Dermis blood vessel endothelial cell (primary cell): ENCODE results near the gene RASAL1. TPM values are rescaled to one million over a fixed set of nuclear protein-coding genes. Genes with fewer than 3 reads are reported as not detected.
A peak's percentile ranks its signal among the peaks of the same experiment; 100 is the strongest.

Experiments
- DNase-seq: peaks from one replicate; pipeline ENCODE4 v3.0.0; 2010
- total RNA-seq: library from RNA; depleted of rRNA; stranded (reverse); fragments of >200 nt; gene quantifications from 2 replicates; pipeline ENCODE4 v1.2.3, GENCODE V29; 2014

Gene RASAL1
- total RNA-seq, 1 donor from 2014 or later, result under 0.01 TPM

GRCh38 chr12:113093409-113094101 is 42.0 kb downstream of the RASAL1 start:
- no peak for DNase-seq

- peak; percentile 20 for DNase-seq
Observed at GRCh38 chr12:113092607-113093408, 42.8 kb downstream of the RASAL1 start.

GRCh38 chr12:113091506-113091905 is 44.1 kb downstream of the RASAL1 start:
- DNase-seq, result no peak

- DNase-seq, result no peak
Observed at GRCh38 chr12:113090740-113091139, 44.8 kb downstream of the RASAL1 start.

- DNase-seq, result no peak
Observed at GRCh38 chr12:113089839-113090238, 45.7 kb downstream of the RASAL1 start.

GRCh38 chr12:113088971-113089756 is 46.4 kb downstream of the RASAL1 start:
- DNase-seq, result no peak

- no peak for DNase-seq
Observed at GRCh38 chr12:113088037-113088436, 47.5 kb downstream of the RASAL1 start.

- DNase-seq, result no peak
Observed at GRCh38 chr12:113087193-113087592, 48.4 kb downstream of the RASAL1 start.

- DNase-seq, result no peak
Observed at GRCh38 chr12:113086249-113087164, 49.1 kb downstream of the RASAL1 start.

GRCh38 chr12:113083863-113084435 is 51.6 kb downstream of the RASAL1 start:
- no peak for DNase-seq

- DNase-seq, result no peak
Observed at GRCh38 chr12:113082486-113083148, 52.9 kb downstream of the RASAL1 start.

- DNase-seq, result no peak
Observed at GRCh38 chr12:113081873-113082272, 53.7 kb downstream of the RASAL1 start.

GRCh38 chr12:113077859-113078255 is 57.7 kb downstream of the RASAL1 start:
- no peak for DNase-seq

- no peak for DNase-seq
Observed at GRCh38 chr12:113077057-113077858, 58.3 kb downstream of the RASAL1 start.

GRCh38 chr12:113075137-113075683 is 60.4 kb downstream of the RASAL1 start:
- DNase-seq, result no peak

GRCh38 chr12:113073586-113073985 is 62.0 kb downstream of the RASAL1 start:
- no peak for DNase-seq

- no peak for DNase-seq
Observed at GRCh38 chr12:113072136-113072535, 63.4 kb downstream of the RASAL1 start.

GRCh38 chr12:113071135-113072112 is 64.1 kb downstream of the RASAL1 start:
- DNase-seq, result no peak
